IgD-negative memory B cell (primary cell): Measurements from ENCODE around the gene ADRA2B. TPM values are rescaled to one million over a fixed set of nuclear protein-coding genes. Genes with fewer than 3 reads are reported as not detected.
A peak's percentile ranks its signal among the peaks of the same experiment; 100 is the strongest.
"Not testable (repeated sequence)": the region's sequence is repeated elsewhere in the genome, so short reads cannot be mapped to it uniquely, and the experiment has no call there.

ENCODE experiments used
- H3K27ac Mint-ChIP-seq, 3 donors: one replicate each; pipeline ENCODE4 v1.8.0; 2020 to 2022; ENCODE audit warnings: mild to moderate bottlenecking in 3 of 3, mixed read lengths in 3 of 3, moderate library complexity in 1 of 3
- H3K27me3 Mint-ChIP-seq: one replicate; pipeline ENCODE4 v1.8.0; 2021; ENCODE audit warnings: mixed read lengths
- H3K36me3 Mint-ChIP-seq: one replicate; pipeline ENCODE4 v1.8.0; 2020; ENCODE audit warnings: mild to moderate bottlenecking, mixed read lengths
- H3K4me1 Mint-ChIP-seq, 3 donors: one replicate each; pipeline ENCODE4 v1.8.0; 2020 to 2022; ENCODE audit warnings: mixed read lengths in 3 of 3, mild to moderate bottlenecking in 1 of 3
- H3K4me3 Mint-ChIP-seq, 4 donors: one replicate each; pipeline ENCODE4 v1.8.0; 2020 to 2022; ENCODE audit warnings: mild to moderate bottlenecking in 4 of 4, mixed read lengths in 4 of 4, moderate library complexity in 3 of 4
- H3K9me3 Mint-ChIP-seq, 3 donors: one replicate each; pipeline ENCODE4 v1.8.0; 2020 to 2021; ENCODE audit warnings: mixed read lengths in 3 of 3, mild to moderate bottlenecking in 1 of 3
- polyA plus RNA-seq: library from polyadenylated mRNA; unstranded; fragments of 300-500 nt; fragmentation: Illumina TruSeq; gene quantifications from one replicate; pipeline ENCODE4 v1.2.3, GENCODE V29; 2021

ADRA2B gene
- polyA plus RNA-seq, 1 donor from 2014 or later = not detected

DNA sequence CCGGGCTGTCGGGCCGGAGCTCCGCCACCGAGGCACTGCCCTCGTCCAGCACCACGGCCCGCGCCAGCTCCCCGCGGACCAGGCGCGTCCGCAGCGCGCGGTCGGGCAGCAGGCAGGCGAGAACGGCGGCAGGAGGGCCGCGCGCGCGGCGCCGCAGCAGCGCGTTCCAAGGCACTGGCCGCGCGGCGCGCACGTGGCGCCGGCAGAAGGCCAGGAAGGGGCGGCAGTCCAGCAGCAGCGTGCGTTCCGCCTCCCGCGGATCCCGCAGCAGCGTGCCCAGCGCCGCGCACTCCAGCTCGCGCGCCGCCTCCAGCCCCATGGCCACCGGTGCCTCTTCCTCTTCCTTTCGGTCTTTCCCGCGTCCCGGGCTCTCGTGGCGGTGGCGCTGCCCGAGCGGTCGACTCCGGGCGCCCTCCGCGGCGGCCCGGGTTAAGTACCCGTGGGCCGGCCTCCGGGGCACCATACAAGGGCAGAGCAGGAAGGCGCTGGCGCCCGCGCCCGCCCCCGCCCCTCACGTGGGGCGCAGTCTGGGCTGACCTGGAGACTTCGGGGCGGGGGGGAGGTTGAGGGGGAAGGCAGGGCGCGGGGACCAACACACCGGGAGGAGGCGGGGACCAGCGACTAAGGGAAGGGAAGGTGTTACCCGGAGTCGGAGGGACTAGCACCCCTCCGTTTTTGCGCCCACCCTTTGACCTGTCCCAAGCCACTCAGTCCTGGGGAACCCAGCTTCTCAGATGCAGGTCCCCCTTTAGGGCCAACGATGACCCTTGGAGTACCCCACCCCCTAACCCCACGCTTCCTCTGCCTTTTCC, 28.9 kb upstream of the ADRA2B start, which contains the start of gene DUSP2:
Gene DUSP2 (minus strand): TSS at position 405 of the 812 bp plus-strand sequence. CDS start 86 bp downstream, at position 319.
- H3K4me1 Mint-ChIP-seq = peaks cover 32 to 50% (median 46%) of the 10 kb centered on the region in 3 donors

DNA sequence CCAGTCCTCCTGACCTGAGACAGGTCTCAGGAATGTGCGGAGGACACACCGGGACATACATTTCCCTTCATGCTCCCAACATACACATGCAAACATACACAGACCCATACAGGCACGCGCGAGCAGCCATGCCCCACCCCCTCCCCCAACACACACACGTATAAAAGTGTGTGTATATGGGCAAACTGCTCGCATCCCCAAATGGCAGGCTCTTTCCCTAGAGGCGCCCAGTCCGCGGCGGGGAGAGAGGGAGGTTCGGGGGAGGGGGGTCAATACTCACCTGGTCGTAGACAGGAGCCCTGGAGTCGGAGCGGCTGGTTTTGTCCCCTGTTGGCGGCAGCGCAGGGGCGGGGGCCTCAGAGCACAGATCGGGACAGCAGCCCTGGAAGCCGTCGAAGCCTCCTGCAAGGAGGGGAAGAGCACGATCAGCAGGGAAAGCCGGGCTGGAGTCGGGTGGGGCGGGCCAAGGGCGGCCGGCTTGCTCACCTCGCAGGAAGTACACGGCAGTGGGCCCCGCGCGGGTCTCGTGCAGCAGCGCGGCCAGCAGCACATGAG, 28.2 kb upstream of the ADRA2B start:
- Mint-ChIP-seq H3K36me3 (no peaks in the 10 kb centered on the region), H3K27me3 (no peaks in the 10 kb centered on the region), H3K27ac (peak overlapping the region; percentile 87 to 98 (median 97)), H3K4me3 (peak overlapping the region; percentile 88 to 96 (median 92)), H3K9me3 (no peaks in the 10 kb centered on the region), H3K4me1 (peaks cover 32 to 50% (median 46%) of the 10 kb centered on the region in 3 donors)

More for the DNA sequence above, 28.9 kb upstream of the ADRA2B start, which contains the start of gene DUSP2:
- peak within 1 kb of the TSS; percentile 97 to 99 (median 99) for H3K27ac Mint-ChIP-seq
- no peaks in the 10 kb centered on the region for H3K9me3 Mint-ChIP-seq
- H3K4me3 Mint-ChIP-seq = peak within 1 kb of the TSS; percentile 88 to 96 (median 92)
- no peaks in the 10 kb centered on the region for H3K27me3 Mint-ChIP-seq
- no peaks in the 10 kb centered on the region for H3K36me3 Mint-ChIP-seq

DNA sequence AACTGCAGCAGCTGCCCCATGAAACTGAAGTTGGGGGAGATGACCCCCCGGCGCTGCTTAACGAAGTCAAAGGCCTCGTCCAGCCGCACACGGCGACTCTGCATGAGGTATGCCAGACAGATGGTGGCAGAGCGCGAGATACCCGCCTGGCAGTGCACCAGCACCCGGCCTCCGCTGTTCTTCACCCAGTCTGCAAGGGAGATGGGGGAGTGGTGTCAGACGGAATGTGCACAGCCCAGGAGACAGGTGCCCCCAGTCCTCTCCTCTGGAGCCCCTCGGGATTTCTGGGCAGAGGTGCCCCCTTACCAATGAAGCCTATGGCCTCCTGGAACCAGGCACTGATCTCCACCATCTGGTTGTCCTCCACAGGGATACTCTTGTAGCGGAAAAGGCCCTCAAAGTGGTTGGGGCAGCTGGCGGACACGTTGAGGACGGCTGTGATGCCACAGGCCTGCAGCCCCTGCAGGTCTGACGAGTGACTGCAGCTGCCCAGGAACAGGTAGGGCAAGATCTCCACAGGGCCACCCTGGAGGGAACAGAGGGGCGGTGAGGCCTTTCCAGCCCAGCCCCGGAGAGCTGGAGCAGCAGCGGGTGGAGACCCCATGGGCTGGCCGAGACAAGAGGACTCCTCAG, 27.6 kb upstream of the ADRA2B start:
- H3K27ac Mint-ChIP-seq = peak overlapping the region; percentile 87 to 98 (median 97)
- peak overlapping the region; percentile 88 to 96 (median 92) for H3K4me3 Mint-ChIP-seq
- no peaks in the 10 kb centered on the region for H3K27me3 Mint-ChIP-seq
- H3K4me1 Mint-ChIP-seq = peaks cover 32 to 46% (median 43%) of the 10 kb centered on the region in 3 donors
- no peaks in the 10 kb centered on the region for H3K9me3 Mint-ChIP-seq
- H3K36me3 Mint-ChIP-seq = no peaks in the 10 kb centered on the region

DNA sequence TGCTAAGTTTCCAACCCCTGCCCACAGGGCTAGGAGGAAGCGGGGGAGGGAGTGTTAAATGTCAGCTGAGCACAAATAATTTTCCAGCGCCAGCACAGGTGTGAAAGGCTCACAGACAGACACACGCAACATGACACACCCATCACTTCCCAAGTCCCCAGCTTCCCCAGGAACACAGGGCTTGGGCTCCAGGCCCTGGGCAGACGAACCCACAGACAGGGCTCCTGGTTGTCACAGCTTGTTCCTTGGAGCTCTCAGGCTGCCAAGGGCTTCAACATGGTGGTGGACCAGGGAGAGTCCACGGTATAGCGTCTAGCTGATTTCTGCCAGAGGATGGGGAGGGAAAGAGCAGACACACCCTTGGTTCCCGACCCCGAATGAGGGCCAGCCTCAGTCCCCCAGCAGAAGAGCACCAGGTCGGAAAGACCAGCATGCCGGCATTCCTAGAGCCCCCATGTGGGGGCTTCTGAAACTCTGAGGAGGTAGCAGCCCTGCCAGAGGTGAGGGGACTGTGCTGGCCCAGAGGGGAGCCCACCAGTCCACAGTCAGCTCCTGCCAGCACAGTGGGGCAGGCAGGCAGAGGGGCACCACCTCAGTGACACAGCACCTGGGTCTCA, 27.0 kb upstream of the ADRA2B start:
- H3K27ac Mint-ChIP-seq = peak overlapping the region; percentile 87 to 98 (median 97)
- H3K36me3 Mint-ChIP-seq = no peaks in the 10 kb centered on the region
- peak overlapping the region; percentile 88 to 96 (median 92) for H3K4me3 Mint-ChIP-seq
- peaks cover 30 to 43% (median 40%) of the 10 kb centered on the region in 3 donors for H3K4me1 Mint-ChIP-seq
- H3K27me3 Mint-ChIP-seq = no peaks in the 10 kb centered on the region
- H3K9me3 Mint-ChIP-seq = no peaks in the 10 kb centered on the region

DNA sequence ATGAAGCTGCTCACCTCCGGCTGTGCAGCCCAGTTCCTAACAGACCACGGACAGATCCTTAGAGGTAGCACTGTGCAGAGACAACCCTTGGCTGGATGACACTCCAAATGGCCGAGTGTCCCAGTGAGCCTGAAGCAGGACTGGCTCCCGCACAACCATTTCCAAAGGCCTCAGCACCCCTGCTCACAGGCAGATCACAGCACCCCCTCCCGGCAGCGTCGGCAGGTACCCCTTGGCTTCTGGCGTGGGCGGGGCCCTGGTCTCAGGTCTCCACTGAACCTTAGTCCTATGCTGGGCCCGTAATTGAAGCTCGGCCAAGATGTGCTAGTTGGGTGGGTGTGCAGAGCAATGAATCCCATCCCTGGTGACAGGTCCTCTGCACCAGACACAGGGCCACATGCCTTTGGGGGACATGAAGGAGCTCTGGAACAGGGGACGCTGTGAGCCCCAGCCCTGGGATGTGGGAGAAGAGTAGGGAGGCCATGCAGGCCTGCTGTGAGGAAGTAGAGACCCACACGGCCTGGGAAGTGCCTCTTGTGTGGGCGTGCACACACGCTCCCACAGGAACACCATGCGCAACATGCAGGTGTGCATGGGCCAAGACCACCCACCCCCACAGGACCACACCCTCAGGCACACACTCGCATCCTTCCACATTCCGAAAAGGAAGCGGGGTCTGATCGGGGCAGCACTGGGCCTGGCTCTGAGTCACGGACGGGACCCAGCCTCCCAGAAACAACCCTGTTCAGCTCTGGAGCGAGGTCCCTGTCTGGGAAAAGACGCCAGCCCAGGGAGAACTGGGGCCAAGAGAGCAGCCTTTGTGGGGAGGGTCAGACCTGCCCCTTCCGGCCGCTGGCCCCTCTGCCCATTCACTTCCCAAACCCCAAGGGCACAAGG, 26.1 kb upstream of the ADRA2B start:
- H3K4me3 Mint-ChIP-seq = peak overlapping the region; percentile 67 to 96 (median 88)
- H3K4me1 Mint-ChIP-seq = peaks cover 27 to 40% (median 35%) of the 10 kb centered on the region in 3 donors
- no peaks in the 10 kb centered on the region for H3K9me3 Mint-ChIP-seq
- H3K36me3 Mint-ChIP-seq = no peaks in the 10 kb centered on the region
- no peaks in the 10 kb centered on the region for H3K27me3 Mint-ChIP-seq
- H3K27ac Mint-ChIP-seq = peak overlapping the region; percentile 3 to 97 (median 87)

DNA sequence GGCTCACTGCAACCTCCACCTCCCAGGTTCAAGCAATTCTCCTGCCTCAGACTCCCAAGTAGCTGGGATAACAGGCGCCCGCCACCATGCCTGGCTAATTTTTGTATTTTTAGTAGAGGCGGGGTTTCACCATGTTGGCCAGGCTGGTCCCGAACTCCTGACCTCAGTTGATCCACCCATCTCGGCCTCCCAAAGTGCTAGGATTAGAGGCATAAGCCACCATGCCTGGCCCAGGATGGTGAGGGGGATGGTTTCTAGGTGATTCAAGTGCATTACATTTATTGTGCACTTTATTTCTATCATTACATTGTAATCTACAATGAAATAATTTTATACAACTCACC, 25.2 kb upstream of the ADRA2B start:
- peaks cover 23 to 32% (median 27%) of the 10 kb centered on the region in 3 donors for H3K4me1 Mint-ChIP-seq
- peak overlapping the region in 2 of 3 donors; percentile 78 to 87 for H3K27ac Mint-ChIP-seq
- peak overlapping the region in 1 of 4 donors; percentile 88 for H3K4me3 Mint-ChIP-seq
- H3K27me3 Mint-ChIP-seq, H3K9me3 Mint-ChIP-seq, H3K36me3 Mint-ChIP-seq: not testable (repeated sequence)

DNA sequence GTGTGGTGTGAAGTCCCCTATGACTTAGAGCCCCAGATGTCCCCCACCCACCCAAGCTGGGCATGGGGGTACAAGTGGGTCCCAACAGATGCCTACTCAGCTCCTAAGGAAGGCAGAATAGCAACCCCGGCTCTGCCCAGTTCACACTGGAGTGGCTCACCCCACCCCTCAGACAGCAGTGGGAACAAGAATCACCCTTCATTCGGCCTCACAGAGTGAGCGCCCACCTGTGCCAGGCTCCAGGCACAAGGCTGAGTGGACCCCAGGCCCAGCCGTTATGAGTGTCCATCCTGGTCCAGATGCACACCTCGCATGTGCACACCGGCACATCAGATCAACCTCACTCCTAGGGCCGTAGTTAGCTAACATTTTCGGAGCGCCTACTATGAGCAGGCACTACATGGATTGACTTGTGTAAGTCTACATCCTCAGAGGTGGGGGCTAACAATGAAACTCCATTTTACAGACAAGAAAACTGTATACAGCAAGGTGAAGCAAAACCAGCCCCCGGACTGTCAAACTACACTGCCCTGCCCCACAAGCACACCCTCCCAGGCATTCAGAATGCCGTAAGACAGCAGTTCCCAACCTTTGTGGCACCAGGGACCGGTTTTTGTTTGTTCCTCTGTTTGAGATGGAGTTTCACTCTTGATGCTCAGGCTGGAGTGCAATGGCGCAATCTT, 24.7 kb upstream of the ADRA2B start:
- Mint-ChIP-seq H3K27ac (peak overlapping the region in 1 of 3 donors; percentile 87), H3K27me3 (no peaks in the 10 kb centered on the region), H3K4me1 (peaks cover 19 to 27% (median 23%) of the 10 kb centered on the region in 3 donors), H3K4me3 (no peak overlapping the region), H3K36me3 (no peaks in the 10 kb centered on the region), H3K9me3 (no peaks in the 10 kb centered on the region)

DNA sequence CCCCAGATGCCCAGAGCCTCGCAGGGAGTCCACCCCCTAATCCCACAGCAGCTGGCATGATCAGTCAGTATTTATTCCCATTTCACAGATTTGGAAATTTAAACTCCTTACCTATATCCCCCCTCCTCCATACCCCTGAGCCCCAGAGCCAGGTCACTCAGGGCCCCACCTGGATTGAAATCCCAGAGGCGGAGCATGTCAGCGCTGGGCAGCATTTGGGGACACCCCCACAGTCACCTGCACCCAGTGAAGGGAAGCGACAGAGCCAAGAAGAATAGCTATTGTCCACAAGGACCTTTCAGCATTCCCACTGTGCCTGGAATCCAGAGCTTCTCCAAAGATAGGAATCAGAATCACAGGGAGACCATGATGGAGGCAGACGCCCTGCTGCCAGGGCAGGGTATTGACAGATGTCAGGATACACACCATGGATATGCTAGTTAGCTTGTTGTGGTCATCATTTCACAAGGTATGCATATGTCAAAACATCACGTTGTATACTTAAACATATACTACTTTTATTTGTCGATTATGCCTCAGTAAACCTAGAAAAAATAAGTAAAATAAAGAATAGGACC, 22.9 kb upstream of the ADRA2B start:
- Mint-ChIP-seq H3K27ac (peak overlapping the region; percentile 67 to 84 (median 83)), H3K4me1 (peaks cover 15 to 22% (median 19%) of the 10 kb centered on the region in 3 donors)

DNA sequence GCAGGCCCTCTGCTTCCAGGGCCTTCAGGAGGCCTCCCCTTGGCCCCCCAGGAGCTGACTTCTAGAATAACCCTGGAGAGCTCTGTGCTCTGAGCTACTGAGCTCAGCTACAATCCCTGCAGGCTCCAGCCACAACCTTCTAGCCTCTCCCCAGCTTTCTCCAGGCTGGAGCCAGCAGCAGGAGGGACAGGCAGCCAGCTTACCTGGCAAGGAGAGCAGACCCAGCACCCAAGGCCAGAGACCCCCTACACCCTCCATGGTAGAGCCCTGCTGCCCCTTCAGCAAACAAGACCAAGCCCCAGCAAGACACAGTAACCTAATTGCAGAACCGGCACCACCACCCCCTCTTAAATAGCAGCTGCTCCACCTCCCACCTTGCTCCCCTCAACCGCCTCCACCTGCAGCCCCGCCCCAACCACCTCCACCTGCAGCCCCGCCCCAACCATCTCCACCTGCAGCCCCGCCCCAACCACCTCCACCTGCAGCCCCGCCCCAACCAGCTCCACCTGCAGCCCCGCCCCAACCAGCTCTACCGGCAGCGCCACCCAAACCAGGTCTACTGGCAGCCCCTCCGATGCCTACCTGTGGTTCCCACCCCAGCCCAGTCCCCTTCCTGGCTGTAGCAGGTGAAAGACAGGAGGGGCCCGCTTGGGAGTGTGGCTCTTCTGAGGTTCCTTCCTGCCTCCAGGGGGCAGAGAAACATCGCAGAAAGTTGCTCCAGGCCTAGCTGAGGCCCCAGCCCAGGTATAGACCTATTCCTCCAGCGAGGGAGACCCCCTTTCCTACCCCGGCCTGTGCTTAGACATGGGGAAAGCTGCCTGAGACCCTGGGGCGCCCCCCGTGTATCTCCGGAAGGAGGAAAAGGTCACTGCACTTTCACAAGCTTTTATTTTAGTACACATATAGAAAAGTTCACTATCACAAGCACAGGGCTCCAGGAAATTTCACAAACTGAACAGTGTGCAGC, 22.1 kb upstream of the ADRA2B start, which contains the start of gene ASTL:
Gene ASTL (minus strand): TSS at position 324 of the 967 bp plus-strand sequence. CDS start 66 bp downstream, at position 258.
- H3K27ac Mint-ChIP-seq = peak within 1 kb of the TSS; percentile 67 to 84 (median 83)
- H3K36me3 Mint-ChIP-seq = no peaks in the 10 kb centered on the region
- H3K4me1 Mint-ChIP-seq = peaks cover 11 to 16% (median 13%) of the 10 kb centered on the region in 3 donors
- H3K4me3 Mint-ChIP-seq = peak within 1 kb of the TSS in 2 of 4 donors; percentile 17 to 53
- no peaks in the 10 kb centered on the region for H3K9me3 Mint-ChIP-seq
- H3K27me3 Mint-ChIP-seq = no peaks in the 10 kb centered on the region

More for the DNA sequence above, 22.9 kb upstream of the ADRA2B start:
- Mint-ChIP-seq H3K27me3 (no peaks in the 10 kb centered on the region), H3K4me3 (peak overlapping the region in 2 of 4 donors; percentile 17 to 53), H3K36me3 (no peaks in the 10 kb centered on the region), H3K9me3 (no peaks in the 10 kb centered on the region)

DNA sequence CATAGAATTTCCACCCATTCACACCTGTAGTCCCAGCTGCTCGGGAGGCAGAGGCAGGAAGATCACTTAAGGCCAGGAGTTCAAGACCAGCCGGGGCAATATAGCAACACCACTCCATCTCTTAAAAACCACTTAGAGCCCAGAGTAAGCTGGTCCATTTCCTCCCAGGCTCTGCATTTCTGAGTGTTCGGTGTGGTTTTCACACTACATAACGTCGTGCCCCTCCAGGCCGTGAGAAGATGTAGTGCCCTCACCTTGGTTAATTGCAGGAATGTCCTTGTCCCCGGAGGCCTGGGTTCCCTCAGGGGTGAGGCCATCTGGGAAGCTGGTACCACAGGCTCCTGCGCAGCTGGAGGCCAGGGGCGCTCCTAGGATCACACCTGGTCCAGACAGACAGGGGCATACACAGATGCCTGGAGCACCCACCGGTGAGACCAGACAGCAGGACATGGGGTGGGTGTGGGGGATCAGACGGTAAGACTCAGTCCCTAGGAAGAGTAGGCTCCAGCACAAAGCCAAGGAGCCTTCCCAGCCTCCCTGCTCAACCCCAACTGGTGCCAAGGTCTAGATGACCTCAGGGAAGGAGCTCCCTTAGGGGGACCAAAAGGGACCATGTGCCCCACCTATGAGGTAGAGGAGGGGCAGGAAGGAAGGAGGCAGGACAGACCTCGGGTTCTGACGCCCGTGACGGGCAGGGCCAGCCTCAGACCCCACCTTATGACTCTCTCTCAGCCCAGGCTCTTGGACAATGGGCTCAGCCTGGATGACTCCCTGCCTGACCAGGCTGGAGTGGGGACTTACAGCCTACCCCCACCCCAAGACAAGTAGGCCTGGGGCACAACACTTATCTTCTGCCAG, 21.2 kb upstream of the ADRA2B start:
- Mint-ChIP-seq H3K4me3 (no peak overlapping the region), H3K4me1 (peaks cover 5 to 8% (median 8%) of the 10 kb centered on the region in 3 donors), H3K9me3 (no peaks in the 10 kb centered on the region), H3K36me3 (no peaks in the 10 kb centered on the region), H3K27ac (peak overlapping the region in 2 of 3 donors; percentile 28 to 59), H3K27me3 (no peaks in the 10 kb centered on the region)

DNA sequence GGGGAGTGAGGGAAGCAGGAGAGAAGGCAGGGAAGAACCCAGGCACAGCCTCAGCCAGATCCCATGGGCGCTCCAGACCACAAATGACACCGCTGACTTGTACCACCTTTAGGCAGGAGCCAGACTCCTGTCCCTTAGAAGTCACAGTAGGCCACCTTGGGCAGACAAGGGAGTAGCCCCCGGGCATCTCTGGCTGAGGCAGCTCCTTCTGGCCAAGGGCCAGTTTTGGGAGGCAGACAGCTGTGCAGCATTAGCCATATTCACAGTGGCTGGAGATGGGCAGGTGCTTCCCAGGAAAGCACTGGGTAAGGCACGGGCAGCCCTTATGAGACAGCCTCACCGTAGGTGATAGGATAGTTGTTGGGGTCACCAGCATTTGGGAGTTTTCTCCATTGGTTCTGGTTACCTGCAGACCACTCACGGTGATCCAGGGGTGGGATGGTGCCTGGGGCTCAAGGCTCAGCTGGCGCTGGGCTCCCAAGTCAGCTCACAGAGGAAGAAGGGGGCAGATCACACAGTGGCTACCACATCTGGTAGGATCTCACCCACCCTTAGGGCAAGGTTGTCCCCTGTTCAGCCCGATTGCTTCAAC, 19.9 kb upstream of the ADRA2B start:
- Mint-ChIP-seq H3K36me3 (no peaks in the 10 kb centered on the region), H3K4me3 (no peak overlapping the region)

More for the DNA sequence above, 19.9 kb upstream of the ADRA2B start:
- Mint-ChIP-seq H3K4me1 (no peaks in the 10 kb centered on the region), H3K27ac (peak overlapping the region in 1 of 3 donors; percentile 28), H3K9me3 (no peaks in the 10 kb centered on the region), H3K27me3 (no peaks in the 10 kb centered on the region)
